ENCODE results near the gene ALDH1A1.

DNA sequence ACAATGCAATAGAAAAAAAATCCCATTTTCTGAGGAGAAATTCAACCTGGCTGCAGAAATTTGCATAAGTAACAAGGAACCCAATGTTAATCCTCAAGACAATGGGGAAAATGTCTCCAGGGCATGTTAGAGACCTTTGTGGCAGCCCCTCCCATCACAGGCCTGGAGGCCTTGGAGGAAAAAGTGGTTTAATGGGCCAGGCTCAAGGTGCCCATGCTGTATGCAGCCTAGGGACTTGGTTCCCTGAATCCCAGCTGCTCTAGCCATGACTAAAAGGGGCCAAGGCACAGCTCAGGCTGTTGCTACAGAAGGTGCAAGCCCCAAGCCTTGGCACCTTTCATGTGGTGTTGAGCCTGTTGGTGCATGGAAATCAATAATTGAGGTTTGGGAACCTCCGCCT, 66.5 kb downstream of the ALDH1A1 start:
- TF ChIP-seq, protein P1, sequence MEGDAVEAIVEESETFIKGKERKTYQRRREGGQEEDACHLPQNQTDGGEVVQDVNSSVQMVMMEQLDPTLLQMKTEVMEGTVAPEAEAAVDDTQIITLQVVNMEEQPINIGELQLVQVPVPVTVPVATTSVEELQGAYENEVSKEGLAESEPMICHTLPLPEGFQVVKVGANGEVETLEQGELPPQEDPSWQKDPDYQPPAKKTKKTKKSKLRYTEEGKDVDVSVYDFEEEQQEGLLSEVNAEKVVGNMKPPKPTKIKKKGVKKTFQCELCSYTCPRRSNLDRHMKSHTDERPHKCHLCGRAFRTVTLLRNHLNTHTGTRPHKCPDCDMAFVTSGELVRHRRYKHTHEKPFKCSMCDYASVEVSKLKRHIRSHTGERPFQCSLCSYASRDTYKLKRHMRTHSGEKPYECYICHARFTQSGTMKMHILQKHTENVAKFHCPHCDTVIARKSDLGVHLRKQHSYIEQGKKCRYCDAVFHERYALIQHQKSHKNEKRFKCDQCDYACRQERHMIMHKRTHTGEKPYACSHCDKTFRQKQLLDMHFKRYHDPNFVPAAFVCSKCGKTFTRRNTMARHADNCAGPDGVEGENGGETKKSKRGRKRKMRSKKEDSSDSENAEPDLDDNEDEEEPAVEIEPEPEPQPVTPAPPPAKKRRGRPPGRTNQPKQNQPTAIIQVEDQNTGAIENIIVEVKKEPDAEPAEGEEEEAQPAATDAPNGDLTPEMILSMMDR (IDR thresholded peaks at IDR 0.05; ENCODE audit: low read length): no peak
- TF ChIP-seq EZH2phosphoT487 (IDR thresholded peaks at IDR 0.05; ENCODE audit: low read length): no peak
